HEK293T (cell line): ENCODE measurements around the gene PSAPL1.

ENCODE experiments used
- CTCF ChIA-PET: fragments of 350-600 bp; formaldehyde crosslinking; extraction: SDS; loops from one replicate; lab custom pipeline; 2021; ENCODE audit warnings: antibody characterized with exemption, inconsistent platforms; lab: Yijun Ruan, JAX
- POLR2A ChIA-PET: fragments of 350-600 bp; formaldehyde crosslinking; extraction: SDS; loops from one replicate; lab custom pipeline; 2020; ENCODE audit warnings: antibody characterized with exemption, inconsistent platforms; lab: Yijun Ruan, JAX
- DNase-seq: peaks from one replicate; pipeline ENCODE4 v3.0.0; 2012; ENCODE audit warnings: mixed read lengths; ENCODE audit errors: extremely low spot score
- ARNT ChIP-seq: fragments of 450-650 bp; IDR thresholded peaks from 2 replicates; pipeline ENCODE4 v1.6.1; 2017; ENCODE audit warnings: mild to moderate bottlenecking
- BHLHE40 ChIP-seq: fragments of 450-650 bp; IDR thresholded peaks from 2 replicates; pipeline ENCODE4 v1.6.1; 2016; ENCODE audit warnings: mild to moderate bottlenecking, moderate library complexity, borderline replicate concordance
- CTBP1 ChIP-seq: fragments of 450-650 bp; IDR thresholded peaks from 2 replicates; pipeline ENCODE4 v1.6.1; 2016; ENCODE audit warnings: borderline replicate concordance
- ELF4 ChIP-seq: fragments of 450-650 bp; IDR thresholded peaks from 2 replicates; pipeline ENCODE4 v1.6.1; 2017; ENCODE audit warnings: antibody characterized with exemption
- FOXA1 ChIP-seq: fragments of 450-650 bp; IDR thresholded peaks from 2 replicates; pipeline ENCODE4 v1.6.1; 2016; ENCODE audit warnings: mild to moderate bottlenecking
- FOXK2 ChIP-seq: fragments of 450-650 bp; IDR thresholded peaks from 2 replicates; pipeline ENCODE4 v1.6.1; 2016; ENCODE audit warnings: mild to moderate bottlenecking
- FOXM1 ChIP-seq: fragments of 450-650 bp; IDR thresholded peaks from 2 replicates; pipeline ENCODE4 v1.6.1; 2017; ENCODE audit warnings: mild to moderate bottlenecking, borderline replicate concordance
- HDGF ChIP-seq: fragments of 450-650 bp; IDR thresholded peaks from 2 replicates; pipeline ENCODE4 v1.6.1; 2017; ENCODE audit warnings: antibody characterized with exemption, borderline replicate concordance
- L3MBTL2 ChIP-seq: fragments of 450-650 bp; conservative IDR thresholded peaks from 2 replicates; pipeline ENCODE4 v1.6.1; 2016; ENCODE audit warnings: mild to moderate bottlenecking
- LEF1 ChIP-seq: fragments of 450-650 bp; IDR thresholded peaks from 2 replicates; pipeline ENCODE4 v1.6.1; 2017; ENCODE audit warnings: mild to moderate bottlenecking, borderline replicate concordance
- NFRKB ChIP-seq: fragments of 450-650 bp; IDR thresholded peaks from 2 replicates; pipeline ENCODE4 v1.6.1; 2016; ENCODE audit warnings: mild to moderate bottlenecking, moderate library complexity
- SP1 ChIP-seq: fragments of 450-650 bp; IDR thresholded peaks from 2 replicates; pipeline ENCODE4 v1.6.1; 2017
- SUZ12 ChIP-seq: fragments of 450-650 bp; IDR thresholded peaks from 2 replicates; pipeline ENCODE4 v1.6.1; 2016; ENCODE audit warnings: mild to moderate bottlenecking
- TARDBP ChIP-seq: fragments of 450-650 bp; IDR thresholded peaks from 2 replicates; pipeline ENCODE4 v1.6.1; 2016
- ZNF384 ChIP-seq: fragments of 450-650 bp; IDR thresholded peaks from 2 replicates; pipeline ENCODE4 v1.6.1; 2016
- TF ChIP-seq, protein P1 (sequence below): fragments of 450-650 bp; IDR thresholded peaks from 2 replicates; pipeline ENCODE4 v1.6.1; 2016

The PSAPL1 gene

GRCh38 chr4:7384929-7385890 is 49.5 kb downstream of the PSAPL1 start:
- no peak for DNase-seq
- TF ChIP-seq FOXK2 (no peak), FOXM1 (no peak), SP1 (no peak), LEF1 (no peak), FOXA1 (no peak), HDGF (no peak), BHLHE40 (no peak)
- ChIA-PET POLR2A (no interaction called here), CTCF (no interaction called here)

GRCh38 chr4:7384003-7384928 is 50.5 kb downstream of the PSAPL1 start:
- no peak for TF ChIP-seq ZNF384
- no peak for TF ChIP-seq FOXK2
- no peak for TF ChIP-seq CTBP1
- TF ChIP-seq L3MBTL2 = no peak
- no peak for TF ChIP-seq HDGF
- TF ChIP-seq TARDBP = no peak
- TF ChIP-seq ARNT = no peak
- DNase-seq = no peak
- POLR2A ChIA-PET = no interaction called here
- CTCF ChIA-PET = no interaction called here

DNA sequence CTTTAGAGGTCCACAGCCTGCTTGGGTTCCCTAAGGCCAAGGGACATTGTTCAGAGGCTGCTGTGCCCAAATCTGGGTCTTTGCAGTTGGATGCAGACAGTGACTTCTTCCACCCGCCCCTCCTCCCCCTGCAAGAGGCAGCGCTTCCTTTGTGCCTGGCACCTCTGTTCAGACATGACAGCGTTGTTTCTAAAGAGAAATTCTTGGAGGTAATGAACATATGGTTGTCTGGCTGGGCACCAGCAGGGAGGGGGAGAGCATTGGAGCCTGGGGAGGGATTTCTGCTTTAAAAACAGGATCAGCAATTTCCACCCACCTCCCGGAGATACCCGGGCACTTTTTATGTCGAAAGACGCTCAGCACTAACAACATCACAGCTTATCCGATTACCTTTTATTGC is 51.5 kb downstream of the PSAPL1 start:
- DNase-seq = no peak
- ChIA-PET CTCF (no interaction called here), POLR2A (no interaction called here)
- TF ChIP-seq CTBP1 (no peak), NFRKB (no peak), FOXM1 (no peak), FOXK2 (no peak), ELF4 (no peak), SP1 (no peak), SUZ12 (no peak), HDGF (no peak), L3MBTL2 (no peak), BHLHE40 (no peak), LEF1 (no peak), FOXA1 (no peak), ARNT (no peak), TARDBP (no peak)
- TF ChIP-seq, protein P1, sequence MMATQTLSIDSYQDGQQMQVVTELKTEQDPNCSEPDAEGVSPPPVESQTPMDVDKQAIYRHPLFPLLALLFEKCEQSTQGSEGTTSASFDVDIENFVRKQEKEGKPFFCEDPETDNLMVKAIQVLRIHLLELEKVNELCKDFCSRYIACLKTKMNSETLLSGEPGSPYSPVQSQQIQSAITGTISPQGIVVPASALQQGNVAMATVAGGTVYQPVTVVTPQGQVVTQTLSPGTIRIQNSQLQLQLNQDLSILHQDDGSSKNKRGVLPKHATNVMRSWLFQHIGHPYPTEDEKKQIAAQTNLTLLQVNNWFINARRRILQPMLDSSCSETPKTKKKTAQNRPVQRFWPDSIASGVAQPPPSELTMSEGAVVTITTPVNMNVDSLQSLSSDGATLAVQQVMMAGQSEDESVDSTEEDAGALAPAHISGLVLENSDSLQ = no peak

GRCh38 chr4:7382634-7383014 is 52.1 kb downstream of the PSAPL1 start:
- POLR2A ChIA-PET = no interaction called here
- TF ChIP-seq ARNT = no peak
- no peak for TF ChIP-seq FOXM1
- TF ChIP-seq BHLHE40 = no peak
- no peak for TF ChIP-seq ZNF384
- no peak for TF ChIP-seq NFRKB
- CTCF ChIA-PET = no interaction called here
- DNase-seq = no peak

DNA sequence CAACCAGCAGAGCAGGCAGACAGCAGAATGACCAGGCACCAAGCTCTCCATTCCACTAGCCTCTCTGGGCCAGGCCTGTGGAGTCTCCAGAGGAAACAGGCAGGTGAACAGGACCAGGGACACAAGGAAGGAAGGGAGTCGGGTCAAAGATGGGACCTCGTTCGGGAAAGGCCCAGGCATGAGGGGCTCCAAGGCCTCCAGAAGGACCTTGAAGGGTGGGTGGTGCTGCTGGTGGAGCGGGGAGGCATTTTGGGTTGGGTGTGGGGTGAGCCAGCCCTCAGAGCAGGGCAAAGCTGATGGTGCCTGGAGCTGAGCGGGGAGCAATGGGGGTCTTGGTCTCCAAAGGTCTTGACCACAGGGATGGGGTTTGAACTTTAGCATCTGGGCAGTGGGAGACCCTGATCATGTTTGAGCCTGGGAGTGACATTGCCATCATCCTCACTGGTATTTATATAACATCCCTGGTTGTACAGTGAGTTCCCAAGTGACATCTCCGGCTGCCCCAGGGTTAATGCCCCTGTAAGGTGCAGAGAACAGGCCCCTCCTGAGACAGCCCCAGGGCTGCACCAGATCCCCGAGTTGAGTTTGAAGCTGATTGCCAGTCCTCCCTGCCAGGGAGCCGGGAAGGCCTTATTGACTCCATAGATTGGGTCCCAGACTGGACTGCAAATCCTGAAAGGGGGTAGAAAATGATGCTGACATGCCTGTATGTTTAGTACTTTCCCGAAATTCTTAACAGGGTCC is 52.7 kb downstream of the PSAPL1 start:
- no peak for DNase-seq
- CTCF ChIA-PET = no interaction called here
- TF ChIP-seq HDGF (no peak), LEF1 (no peak), BHLHE40 (no peak), FOXM1 (no peak), NFRKB (no peak), FOXA1 (no peak), TARDBP (no peak), SP1 (no peak), ARNT (no peak), ELF4 (no peak), SUZ12 (no peak), CTBP1 (no peak), FOXK2 (no peak), L3MBTL2 (no peak), ZNF384 (no peak)
- TF ChIP-seq, protein P1 = no peak
- POLR2A ChIA-PET = no interaction called here

- TF ChIP-seq ARNT (no peak), HDGF (no peak), BHLHE40 (no peak), ELF4 (no peak), FOXK2 (no peak), L3MBTL2 (no peak), SUZ12 (no peak), SP1 (no peak)
- CTCF ChIA-PET = no interaction called here
- POLR2A ChIA-PET = no interaction called here
- DNase-seq = no peak
These were observed 53.4 kb downstream of the PSAPL1 start for GRCh38 chr4:7381221-7381889.
